ENCODE measurements around the gene TEAD4.

The TEAD4 gene

DNA sequence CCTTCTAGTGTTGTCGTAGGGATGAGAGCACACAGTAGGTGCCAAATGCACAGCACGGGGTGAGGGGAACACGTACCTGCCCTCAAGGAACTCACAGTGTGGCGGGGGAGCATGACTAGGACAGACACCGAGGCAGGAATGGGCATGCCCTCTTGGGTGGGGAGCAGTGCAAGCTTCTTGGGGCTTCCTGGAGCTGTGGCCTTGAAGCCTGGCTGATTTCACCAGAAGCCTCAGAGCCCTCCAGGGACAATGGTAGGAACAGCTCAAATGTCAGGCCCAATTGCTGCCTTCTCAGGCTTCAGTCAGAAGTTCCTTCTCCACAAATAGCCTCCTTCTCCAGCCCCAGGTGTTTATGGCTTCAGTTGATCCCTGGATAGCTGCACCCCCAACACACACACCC, 43.4 kb downstream of the TEAD4 start:
- no peak for DNase-seq (ENCODE audit: low spot score)

GRCh38 chr12:3003357-3003992, 44.3 kb downstream of the TEAD4 start:
- no peak for DNase-seq (ENCODE audit: low spot score)

DNA sequence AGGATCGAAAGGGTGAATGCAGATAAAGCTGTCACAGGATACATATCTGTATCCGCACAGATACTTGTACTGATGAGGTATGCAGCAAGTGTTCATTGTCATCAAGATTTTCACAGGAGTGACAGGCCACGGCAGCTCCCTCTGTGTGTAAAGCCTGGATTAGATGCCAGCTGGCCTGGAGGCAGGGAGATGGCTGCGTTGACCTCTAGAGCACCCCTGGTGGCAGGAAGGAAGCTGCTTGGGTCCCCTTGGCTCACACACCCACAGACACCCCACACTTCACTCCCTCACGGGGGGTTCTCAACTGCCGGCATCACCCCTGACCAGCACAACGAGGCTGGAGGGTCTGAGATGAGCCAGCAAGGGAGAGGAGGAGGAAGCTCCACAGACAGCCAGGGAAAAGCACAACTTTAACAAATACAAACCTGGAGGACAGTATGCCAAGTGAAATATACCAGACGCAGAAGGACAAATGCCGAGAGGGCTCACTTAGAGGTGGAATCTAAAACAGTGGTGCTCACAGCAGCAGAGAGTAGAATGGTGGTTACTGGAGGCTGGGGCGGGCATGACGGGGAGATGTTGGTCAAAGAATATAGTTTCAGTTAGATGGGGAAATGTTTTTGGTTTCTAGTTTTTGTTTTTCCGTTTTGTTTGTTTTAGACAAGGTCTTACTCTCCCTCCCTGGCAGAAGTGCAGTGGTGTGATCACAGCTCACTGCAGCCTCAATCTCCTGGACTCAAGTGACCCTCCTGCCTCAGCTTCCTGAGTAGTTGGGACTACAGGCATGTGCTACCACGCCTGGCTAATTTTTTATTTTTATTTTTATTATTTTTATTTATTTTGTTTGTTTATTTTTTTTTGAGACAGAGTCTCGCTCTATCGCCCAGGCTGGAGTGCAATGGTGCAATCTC, 45.7 kb downstream of the TEAD4 start:
- DNase-seq (ENCODE audit: low spot score), result no peak

- DNase-seq (ENCODE audit: low spot score), result no peak
Observed at GRCh38 chr12:3005736-3006135, 46.5 kb downstream of the TEAD4 start.

- DNase-seq (ENCODE audit: low spot score), result no peak
Observed at GRCh38 chr12:3009780-3010179, 50.6 kb downstream of the TEAD4 start.

GRCh38 chr12:3010214-3010930, 51.2 kb downstream of the TEAD4 start:
- no peak for DNase-seq (ENCODE audit: low spot score)

- DNase-seq (ENCODE audit: low spot score), result no peak
Observed at GRCh38 chr12:3012786-3013185, 53.6 kb downstream of the TEAD4 start.

DNA sequence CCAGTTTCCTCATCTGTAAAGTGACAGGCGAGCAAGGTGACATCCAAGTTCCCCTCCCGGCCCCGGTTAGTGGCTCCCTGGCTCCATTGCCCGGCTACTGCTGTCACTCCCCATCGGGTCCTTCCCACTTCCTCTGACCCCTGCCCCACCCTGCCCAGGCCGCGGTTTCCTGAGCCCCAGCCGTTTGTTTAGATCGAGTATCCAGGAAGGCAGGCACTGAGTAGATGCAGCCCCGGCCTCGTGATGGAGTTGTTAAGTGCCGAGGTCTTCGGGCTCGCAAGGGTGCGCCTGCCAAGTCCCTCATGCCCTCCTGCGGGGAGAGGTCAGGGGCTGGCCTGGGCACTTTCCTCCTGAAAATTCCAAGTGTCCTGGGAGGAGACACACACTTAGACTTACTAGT, 55.4 kb downstream of the TEAD4 start:
- no peak for DNase-seq (ENCODE audit: low spot score)

DNA sequence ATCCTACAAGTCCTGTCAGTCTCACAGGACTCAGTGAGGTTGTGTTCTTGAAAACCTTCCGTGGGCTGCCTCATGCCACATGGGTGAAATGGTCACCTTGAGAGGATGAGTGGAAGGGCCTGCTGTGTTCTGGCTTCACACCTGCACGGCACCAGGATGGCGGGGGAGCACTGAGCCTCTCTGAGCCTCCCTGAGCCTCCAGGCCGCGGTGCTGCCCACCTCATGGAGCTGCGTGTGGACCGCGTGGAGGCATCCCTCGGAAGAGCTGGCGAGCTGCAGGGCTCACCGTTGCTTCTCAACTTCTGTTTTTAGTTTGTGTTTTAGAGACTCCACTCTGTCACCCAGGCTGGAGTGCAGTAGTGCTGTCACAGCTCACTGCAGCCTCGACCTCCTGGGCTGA, 56.2 kb downstream of the TEAD4 start:
- no peak for DNase-seq (ENCODE audit: low spot score)

DNA sequence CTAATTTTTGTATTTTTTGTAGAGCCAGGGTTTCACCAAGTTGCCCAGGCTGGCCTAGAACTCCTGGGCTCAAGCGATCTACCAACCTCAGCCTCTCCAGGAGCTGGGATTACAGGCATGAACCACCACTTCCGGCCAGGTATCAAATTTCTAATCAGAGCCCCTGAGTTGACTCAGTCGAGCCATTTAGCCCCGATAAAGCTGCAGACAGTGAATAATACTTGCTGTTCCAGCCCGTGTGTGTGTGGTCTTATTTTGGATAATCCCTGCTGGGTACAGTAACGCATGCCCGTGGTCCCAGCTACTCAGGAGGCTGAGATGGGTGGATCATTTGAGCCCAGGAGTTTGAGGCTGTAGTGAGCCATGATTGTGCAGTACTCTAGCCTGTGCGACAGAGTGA, 57.0 kb downstream of the TEAD4 start:
- no peak for DNase-seq (ENCODE audit: low spot score)

DNA sequence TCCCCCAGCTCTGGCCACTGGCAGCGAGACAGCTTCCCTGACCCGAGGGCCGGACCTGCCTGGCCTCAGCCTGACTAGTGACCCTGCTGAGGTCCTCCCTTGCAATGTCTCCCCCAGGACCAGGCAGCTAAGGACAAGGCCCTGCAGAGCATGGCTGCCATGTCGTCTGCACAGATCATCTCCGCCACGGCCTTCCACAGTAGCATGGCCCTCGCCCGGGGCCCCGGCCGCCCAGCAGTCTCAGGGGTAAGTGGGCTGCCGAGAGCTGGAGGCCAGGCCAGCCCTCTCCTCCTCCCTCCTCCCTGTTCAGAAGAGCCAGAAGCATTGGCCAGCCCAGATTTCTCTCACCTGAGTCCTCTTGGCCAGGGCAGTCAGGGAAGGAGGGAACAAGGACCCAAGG, 58.1 kb downstream of the TEAD4 start:
- DNase-seq (ENCODE audit: low spot score), result no peak

DNA sequence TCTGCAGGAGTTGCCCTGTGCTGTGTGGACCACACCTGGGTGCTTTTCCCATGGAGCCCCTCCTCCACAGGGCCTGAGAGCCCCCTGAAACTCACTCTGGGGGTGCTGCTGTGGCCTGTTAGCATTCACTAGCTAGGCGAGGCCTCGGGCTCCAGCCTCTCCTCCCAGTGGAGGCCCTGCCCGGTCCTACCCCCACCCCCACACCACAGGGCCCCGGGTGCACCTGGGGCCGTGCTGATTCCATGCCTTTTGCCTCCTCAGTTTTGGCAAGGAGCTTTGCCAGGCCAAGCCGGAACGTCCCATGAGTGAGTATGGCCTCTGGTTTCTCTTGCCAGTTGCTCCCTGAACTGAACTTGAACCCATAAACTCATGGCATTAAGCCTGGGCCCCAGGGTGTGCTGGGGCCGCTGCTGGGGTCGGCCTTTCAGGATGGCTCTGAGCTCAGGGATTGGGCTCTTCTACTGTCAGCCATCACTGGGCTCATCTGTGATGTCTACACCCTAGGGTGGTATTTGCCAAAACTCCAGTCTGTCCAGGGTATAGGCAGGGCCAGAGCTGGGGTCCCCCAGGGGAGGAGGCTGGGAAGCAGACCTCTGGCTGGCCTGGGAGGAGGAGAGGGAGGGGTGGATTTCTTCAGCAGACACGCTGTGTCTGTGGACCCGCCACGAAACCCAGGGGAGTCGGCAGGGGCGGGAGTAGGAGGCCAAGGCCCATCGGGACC, 59.2 kb downstream of the TEAD4 start:
- DNase-seq (ENCODE audit: low spot score), result no peak

DNA sequence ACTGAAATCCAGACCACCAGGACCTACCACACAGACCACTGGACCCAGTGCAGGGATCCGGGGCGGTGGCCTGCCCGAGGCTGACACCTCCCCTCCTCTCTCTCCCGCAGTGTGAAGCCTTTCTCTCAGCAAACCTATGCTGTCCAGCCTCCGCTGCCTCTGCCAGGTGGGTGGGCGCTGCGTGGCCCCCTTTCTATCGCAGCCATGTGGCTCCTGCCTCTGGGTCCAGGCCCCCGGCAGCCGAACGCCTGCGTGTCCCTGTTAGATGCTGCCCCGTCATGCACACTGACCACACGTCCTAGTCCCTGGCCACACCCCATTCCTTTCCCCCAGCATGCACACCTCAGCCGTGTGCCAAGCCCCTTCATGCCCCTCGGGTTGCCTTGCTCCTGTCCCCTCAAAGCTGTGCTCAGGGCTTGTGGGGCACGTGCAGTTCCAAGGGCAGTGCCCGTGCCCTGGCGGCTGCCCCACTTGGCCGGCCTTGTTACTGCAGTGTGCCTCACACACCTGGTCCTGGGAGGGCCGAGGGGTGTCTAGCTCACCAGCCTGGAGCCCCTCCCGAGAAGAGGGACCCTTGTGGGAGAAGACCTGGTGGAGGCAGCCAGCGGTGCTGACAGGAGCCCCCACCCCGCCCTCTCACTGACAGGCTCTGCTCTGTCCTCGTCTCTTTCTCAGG, 59.9 kb downstream of the TEAD4 start:
- no peak for DNase-seq (ENCODE audit: low spot score)

- DNase-seq (ENCODE audit: low spot score), result no peak
Observed at GRCh38 chr12:3020399-3020798, 61.2 kb downstream of the TEAD4 start.

GRCh38 chr12:3020850-3021435, 61.7 kb downstream of the TEAD4 start:
- DNase-seq (ENCODE audit: low spot score), result no peak

DNA sequence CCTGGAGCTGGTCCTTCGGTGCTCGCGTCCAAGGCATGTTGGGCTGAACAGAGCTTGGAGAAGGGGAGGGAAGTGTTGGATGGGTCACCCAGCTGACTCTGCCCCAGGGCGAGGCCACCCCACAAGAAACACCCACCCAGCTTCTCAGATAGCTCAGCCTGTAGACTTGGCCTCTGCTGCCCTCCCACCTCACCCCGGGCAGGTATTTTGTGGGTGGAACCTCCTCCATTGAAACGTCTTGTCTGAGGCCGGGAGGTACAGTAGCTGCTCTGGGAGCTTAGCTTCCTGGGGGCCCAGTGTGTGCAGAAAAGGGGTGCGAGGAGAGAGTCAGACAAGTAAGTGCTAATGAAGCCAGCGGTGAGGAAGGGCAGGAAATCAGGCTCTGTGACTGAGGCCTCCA, 63.2 kb downstream of the TEAD4 start:
- no peak for DNase-seq (ENCODE audit: low spot score)

- DNase-seq (ENCODE audit: low spot score), result no peak
Observed at GRCh38 chr12:3022961-3023360, 63.8 kb downstream of the TEAD4 start.

DNA sequence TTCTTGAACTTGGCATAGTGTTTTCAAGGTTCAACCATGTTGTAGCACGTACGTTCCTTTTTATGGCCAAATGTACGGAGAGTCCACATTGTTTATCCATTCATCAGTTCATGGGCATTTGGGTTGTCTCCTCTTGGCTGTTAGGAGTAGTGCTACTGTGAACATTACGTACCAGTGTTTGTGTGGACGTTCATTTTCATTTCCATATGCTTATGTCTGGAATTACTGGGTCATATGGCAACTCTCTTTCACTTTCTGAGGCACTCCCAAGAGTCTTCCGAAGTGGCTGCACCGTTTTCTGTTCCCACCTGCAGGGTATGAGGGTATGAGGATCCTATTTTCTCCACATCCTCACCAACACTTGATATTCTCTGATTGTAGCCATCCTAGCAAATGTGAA, 68.9 kb downstream of the TEAD4 start:
- DNase-seq (ENCODE audit: low spot score), result no peak

DNA sequence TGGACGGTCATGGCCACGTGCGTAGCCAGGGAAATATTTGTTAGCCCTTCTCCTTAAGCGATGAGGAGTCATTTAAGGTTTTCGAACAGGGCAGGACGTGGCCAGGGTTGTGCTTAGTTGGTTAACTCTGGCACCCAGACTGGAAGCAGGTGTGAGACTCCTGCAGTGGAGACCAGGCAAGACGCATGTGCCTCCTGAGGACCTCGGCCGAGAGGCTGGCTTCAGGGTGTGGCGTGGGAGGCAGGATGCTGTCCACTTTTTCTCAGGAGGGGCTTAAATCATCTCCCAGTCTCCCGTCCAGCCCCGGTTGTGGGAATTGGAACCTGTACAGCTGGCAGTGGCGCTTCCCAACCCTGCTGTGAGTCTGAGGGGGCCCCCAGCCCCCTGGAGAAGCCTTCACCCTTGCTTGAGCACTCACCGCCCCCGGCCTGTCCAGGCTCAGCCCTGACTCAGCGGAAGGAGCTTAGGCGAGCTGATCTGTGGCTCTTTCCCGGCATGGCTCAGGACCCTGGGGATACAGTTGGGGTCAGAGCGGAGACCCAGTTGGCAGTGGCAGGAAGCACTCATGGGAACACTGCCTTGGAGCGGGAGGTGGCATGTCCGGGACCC, 71.7 kb downstream of the TEAD4 start:
- DNase-seq (ENCODE audit: low spot score), result no peak

DNA sequence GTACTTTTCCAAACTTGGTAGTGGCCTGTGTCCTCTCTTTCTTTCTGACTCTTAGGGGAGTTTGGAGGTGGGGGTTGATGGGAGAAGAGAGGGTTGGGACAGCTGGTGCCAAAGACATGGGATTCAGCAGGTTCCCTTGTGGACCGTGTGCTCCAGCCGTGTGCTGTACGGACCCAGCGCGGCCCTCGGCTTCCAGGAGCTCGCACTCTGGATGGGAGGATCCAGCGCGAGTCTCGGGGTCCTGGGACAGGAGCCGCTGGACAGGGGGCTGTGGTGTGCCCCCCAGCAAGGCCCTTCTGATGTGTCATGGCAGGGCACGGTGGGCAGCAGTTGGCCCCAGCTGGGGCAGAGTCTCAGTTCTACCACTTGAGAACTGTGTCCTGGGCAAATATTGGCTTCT, 73.0 kb downstream of the TEAD4 start:
- no peak for DNase-seq (ENCODE audit: low spot score)

Data from hepatic stellate cell (primary cell).